ENCODE measurements around the gene PER3.

DNA sequence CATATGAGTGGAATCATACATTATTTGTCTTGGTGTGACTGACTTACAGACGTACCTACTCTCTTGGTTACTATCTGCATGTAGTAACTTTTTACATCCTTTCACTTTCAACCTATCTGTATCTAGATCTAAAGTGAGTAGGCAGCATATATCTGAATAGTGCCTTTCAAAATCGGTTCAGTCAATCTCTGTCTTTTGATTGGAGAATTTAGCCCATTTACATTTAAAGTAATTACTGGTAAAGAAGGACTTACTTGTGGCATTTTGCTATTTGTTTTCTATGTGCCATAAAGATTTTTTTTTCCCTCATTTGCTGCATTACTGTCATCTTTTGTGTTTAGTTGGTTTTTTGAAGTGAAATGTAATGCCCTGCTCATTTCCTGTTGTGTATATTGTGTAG is 54.6 kb downstream of the PER3 start:
- TF ChIP-seq, protein P1, sequence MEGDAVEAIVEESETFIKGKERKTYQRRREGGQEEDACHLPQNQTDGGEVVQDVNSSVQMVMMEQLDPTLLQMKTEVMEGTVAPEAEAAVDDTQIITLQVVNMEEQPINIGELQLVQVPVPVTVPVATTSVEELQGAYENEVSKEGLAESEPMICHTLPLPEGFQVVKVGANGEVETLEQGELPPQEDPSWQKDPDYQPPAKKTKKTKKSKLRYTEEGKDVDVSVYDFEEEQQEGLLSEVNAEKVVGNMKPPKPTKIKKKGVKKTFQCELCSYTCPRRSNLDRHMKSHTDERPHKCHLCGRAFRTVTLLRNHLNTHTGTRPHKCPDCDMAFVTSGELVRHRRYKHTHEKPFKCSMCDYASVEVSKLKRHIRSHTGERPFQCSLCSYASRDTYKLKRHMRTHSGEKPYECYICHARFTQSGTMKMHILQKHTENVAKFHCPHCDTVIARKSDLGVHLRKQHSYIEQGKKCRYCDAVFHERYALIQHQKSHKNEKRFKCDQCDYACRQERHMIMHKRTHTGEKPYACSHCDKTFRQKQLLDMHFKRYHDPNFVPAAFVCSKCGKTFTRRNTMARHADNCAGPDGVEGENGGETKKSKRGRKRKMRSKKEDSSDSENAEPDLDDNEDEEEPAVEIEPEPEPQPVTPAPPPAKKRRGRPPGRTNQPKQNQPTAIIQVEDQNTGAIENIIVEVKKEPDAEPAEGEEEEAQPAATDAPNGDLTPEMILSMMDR (conservative IDR thresholded peaks at IDR 0.05; ENCODE audit: low read depth, low read length): no peak
- TF ChIP-seq EZH2 (IDR thresholded peaks at IDR 0.05; ENCODE audit: low read length, unreplicated experiment): no peak

All from PC-3 (cell line).